Astrocyte (in vitro differentiated cells and primary cell): ENCODE results near the gene FSIP1. TPM values are rescaled to one million over a fixed set of nuclear protein-coding genes. Genes with fewer than 3 reads are reported as not detected.

Experiments used
- DNase-seq: peaks from one replicate; pipeline ENCODE4 v3.0.0-alpha.2; 2010; ENCODE audit warnings: low read depth
- FAIRE-seq: peaks from 2 replicates; lab custom pipeline; 2011; peaks lifted over from hg19 to GRCh38; lab: Jason Lieb, UNC
- H2AFZ ChIP-seq: 2 replicates; pipeline ENCODE4 v1.6.0; 2012; ENCODE audit warnings: low read depth, low read length, inconsistent platforms
- H3K27ac ChIP-seq: 2 replicates; pipeline ENCODE4 v1.5.1; 2011; ENCODE audit warnings: low read depth, low read length, inconsistent platforms
- H3K27me3 ChIP-seq: 2 replicates; pipeline ENCODE4 v1.6.0; 2011; ENCODE audit warnings: low read length, inconsistent platforms; ENCODE audit not compliant: insufficient read depth
- H3K36me3 ChIP-seq: 2 replicates; pipeline ENCODE4 v1.5.1; 2011; ENCODE audit warnings: low read length, inconsistent platforms; ENCODE audit not compliant: insufficient read depth
- H3K4me1 ChIP-seq: 2 replicates; pipeline ENCODE4 v1.5.1; 2011; ENCODE audit warnings: low read length, inconsistent platforms; ENCODE audit not compliant: insufficient read depth
- H3K4me2 ChIP-seq: 2 replicates; pipeline ENCODE4 v1.6.0; 2012; ENCODE audit warnings: low read length, inconsistent platforms
- H3K4me3 ChIP-seq: 2 replicates; pipeline ENCODE4 v1.5.1; 2011; ENCODE audit warnings: low read depth, mild to moderate bottlenecking, low read length, inconsistent platforms; ENCODE audit not compliant: insufficient read depth
- H3K79me2 ChIP-seq: 2 replicates; pipeline ENCODE4 v1.6.0; 2012; ENCODE audit warnings: mild to moderate bottlenecking, low read length, inconsistent platforms; ENCODE audit not compliant: insufficient read depth
- H3K9ac ChIP-seq: 2 replicates; pipeline ENCODE4 v1.6.0; 2012; ENCODE audit warnings: mild to moderate bottlenecking, low read length, inconsistent platforms
- H3K9me3 ChIP-seq: 2 replicates; pipeline ENCODE4 v1.5.1; 2012; ENCODE audit warnings: low read depth, mild to moderate bottlenecking, low read length, inconsistent platforms; ENCODE audit not compliant: insufficient read depth
- H4K20me1 ChIP-seq: 2 replicates; pipeline ENCODE4 v1.6.0; 2012; ENCODE audit warnings: low read length, inconsistent platforms; ENCODE audit not compliant: insufficient read depth
- H3K27ac Mint-ChIP-seq: one replicate; pipeline ENCODE4 v1.8.0; 2021; ENCODE audit warnings: mild to moderate bottlenecking, mixed read lengths; ENCODE audit not compliant: unreplicated experiment
- H3K27me3 Mint-ChIP-seq: one replicate; pipeline ENCODE4 v1.8.0; 2021; ENCODE audit warnings: low read depth, mixed read lengths; ENCODE audit not compliant: unreplicated experiment
- H3K36me3 Mint-ChIP-seq: one replicate; pipeline ENCODE4 v1.8.0; 2021; ENCODE audit warnings: low read depth, mixed read lengths; ENCODE audit not compliant: unreplicated experiment
- H3K4me1 Mint-ChIP-seq: one replicate; pipeline ENCODE4 v1.8.0; 2021; ENCODE audit warnings: low read depth, mixed read lengths; ENCODE audit not compliant: unreplicated experiment
- H3K4me3 Mint-ChIP-seq: one replicate; pipeline ENCODE4 v1.8.0; 2021; ENCODE audit warnings: mild to moderate bottlenecking, moderate library complexity, mixed read lengths; ENCODE audit not compliant: unreplicated experiment
- H3K9me3 Mint-ChIP-seq: one replicate; pipeline ENCODE4 v1.8.0; 2021; ENCODE audit warnings: mild to moderate bottlenecking, mixed read lengths; ENCODE audit not compliant: unreplicated experiment
- EZH2 ChIP-seq: IDR thresholded peaks from 2 replicates; pipeline ENCODE4 v1.6.1; 2012; ENCODE audit warnings: mild to moderate bottlenecking, low read length, inconsistent platforms; ENCODE audit not compliant: insufficient read depth
- total RNA-seq: library from RNA; stranded (reverse); gene quantifications from 2 replicates; pipeline ENCODE4 v1.2.1, GENCODE V29; 2021
- TF ChIP-seq, protein P1 (sequence below): IDR thresholded peaks from 2 replicates; pipeline ENCODE4 v1.5.1; 2011; ENCODE audit warnings: low read depth, mild to moderate bottlenecking, inconsistent platforms, low read length, moderate library complexity; ENCODE audit not compliant: insufficient read depth

The FSIP1 gene
- total RNA-seq, 1 donor from 2014 or later, result 0.77 TPM

DNA sequence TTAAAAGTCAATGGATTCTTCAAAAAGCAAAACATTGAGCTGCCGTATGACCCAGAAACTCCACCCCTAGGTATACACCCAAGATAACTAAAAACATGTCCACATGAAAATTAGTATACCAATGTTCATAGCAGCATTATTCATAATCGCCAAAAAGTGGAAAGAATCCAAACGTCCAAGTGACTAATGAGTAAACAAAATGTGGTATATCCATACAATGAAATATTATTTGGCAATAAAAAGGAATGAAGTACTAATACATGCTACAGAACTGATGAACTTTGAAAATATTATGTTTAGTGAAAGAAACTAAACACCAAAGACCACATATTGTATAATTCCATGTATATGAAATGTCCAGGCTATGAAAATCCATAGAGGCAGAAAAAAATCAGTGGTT, 123.9 kb downstream of the FSIP1 start:
- Histone ChIP-seq H3K27ac (no peak overlapping the region), H3K4me2 (no peak overlapping the region), H3K36me3 (no peaks in the 10 kb centered on the region), H3K4me1 (peaks cover 12% of the 10 kb centered on the region), H3K9ac (no peak overlapping the region), H3K27me3 (no peaks in the 10 kb centered on the region), H2AFZ (no peak overlapping the region), H3K79me2 (no peaks in the 10 kb centered on the region), H3K4me3 (no peak overlapping the region), H4K20me1 (no peaks in the 10 kb centered on the region), H3K9me3 (no peaks in the 10 kb centered on the region)
- Mint-ChIP-seq H3K9me3 (peaks cover 6% of the 10 kb centered on the region), H3K36me3 (no peaks in the 10 kb centered on the region), H3K27ac (no peak overlapping the region), H3K4me3 (no peak overlapping the region), H3K27me3 (no peaks in the 10 kb centered on the region), H3K4me1 (peaks cover 9% of the 10 kb centered on the region)
- TF ChIP-seq, protein P1, sequence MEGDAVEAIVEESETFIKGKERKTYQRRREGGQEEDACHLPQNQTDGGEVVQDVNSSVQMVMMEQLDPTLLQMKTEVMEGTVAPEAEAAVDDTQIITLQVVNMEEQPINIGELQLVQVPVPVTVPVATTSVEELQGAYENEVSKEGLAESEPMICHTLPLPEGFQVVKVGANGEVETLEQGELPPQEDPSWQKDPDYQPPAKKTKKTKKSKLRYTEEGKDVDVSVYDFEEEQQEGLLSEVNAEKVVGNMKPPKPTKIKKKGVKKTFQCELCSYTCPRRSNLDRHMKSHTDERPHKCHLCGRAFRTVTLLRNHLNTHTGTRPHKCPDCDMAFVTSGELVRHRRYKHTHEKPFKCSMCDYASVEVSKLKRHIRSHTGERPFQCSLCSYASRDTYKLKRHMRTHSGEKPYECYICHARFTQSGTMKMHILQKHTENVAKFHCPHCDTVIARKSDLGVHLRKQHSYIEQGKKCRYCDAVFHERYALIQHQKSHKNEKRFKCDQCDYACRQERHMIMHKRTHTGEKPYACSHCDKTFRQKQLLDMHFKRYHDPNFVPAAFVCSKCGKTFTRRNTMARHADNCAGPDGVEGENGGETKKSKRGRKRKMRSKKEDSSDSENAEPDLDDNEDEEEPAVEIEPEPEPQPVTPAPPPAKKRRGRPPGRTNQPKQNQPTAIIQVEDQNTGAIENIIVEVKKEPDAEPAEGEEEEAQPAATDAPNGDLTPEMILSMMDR, result no peak
- no peak for TF ChIP-seq EZH2
- DNase-seq, result no peak
- no peak for FAIRE-seq

DNA sequence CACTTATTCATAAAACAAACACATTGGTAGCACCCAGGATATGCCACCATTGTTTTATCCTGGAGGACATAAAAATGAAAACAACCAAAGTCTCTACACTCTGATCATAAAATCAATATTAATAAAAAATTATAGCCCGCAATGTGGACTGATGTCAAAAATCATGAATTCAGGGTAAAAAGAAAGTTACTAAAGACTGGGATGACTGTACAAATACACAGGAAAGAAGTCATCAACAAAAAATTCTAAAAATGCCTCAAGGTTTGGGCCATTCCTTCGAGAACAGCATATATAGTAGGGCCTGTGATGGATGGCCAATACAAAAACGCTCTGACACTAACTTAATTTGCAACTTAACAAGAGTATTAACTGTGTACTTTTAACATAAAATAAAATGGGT, 125.0 kb downstream of the FSIP1 start:
- DNase-seq (peak; percentile 84), FAIRE-seq (peak; percentile 58)
- peak overlapping the region; percentile 37 for H3K27ac Mint-ChIP-seq
- peaks cover 6% of the 10 kb centered on the region for H3K9me3 Mint-ChIP-seq
- Histone ChIP-seq H3K79me2 (no peaks in the 10 kb centered on the region), H3K4me1 (peaks cover 12% of the 10 kb centered on the region), H3K9ac (no peak overlapping the region), H3K27me3 (no peaks in the 10 kb centered on the region), H3K4me3 (no peak overlapping the region), H3K4me2 (peak overlapping the region; percentile 44), H4K20me1 (no peaks in the 10 kb centered on the region), H3K36me3 (no peaks in the 10 kb centered on the region), H3K9me3 (no peaks in the 10 kb centered on the region), H2AFZ (no peak overlapping the region), H3K27ac (peak overlapping the region; percentile 39)
- peaks cover 7% of the 10 kb centered on the region for H3K4me1 Mint-ChIP-seq
- H3K4me3 Mint-ChIP-seq, result no peak overlapping the region
- H3K27me3 Mint-ChIP-seq, result no peaks in the 10 kb centered on the region
- TF ChIP-seq, protein P1, result no peak
- TF ChIP-seq EZH2, result no peak
- H3K36me3 Mint-ChIP-seq, result no peaks in the 10 kb centered on the region

DNA sequence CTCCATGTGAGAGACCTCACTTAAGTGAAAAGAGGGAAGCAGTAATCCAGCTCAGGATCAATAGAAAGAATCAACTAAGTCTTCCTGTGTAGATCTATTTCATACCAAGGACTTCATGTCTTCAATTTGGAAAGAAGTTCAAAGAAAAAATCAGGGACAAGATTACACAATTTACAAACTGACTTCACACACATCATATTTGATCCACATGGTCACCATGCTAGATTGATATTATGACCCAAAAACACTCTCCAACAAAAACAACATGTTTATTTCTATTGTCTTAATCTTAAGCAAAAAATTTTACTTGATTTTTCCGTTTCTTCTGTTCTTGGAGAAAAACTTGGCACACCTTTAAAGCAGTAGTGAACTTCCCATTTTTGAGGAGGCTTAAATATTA, 125.5 kb downstream of the FSIP1 start:
- Mint-ChIP-seq H3K9me3 (peaks cover 6% of the 10 kb centered on the region), H3K36me3 (no peaks in the 10 kb centered on the region), H3K27me3 (no peaks in the 10 kb centered on the region), H3K4me3 (no peak overlapping the region), H3K4me1 (peaks cover 8% of the 10 kb centered on the region), H3K27ac (peak overlapping the region; percentile 37)
- H3K27ac ChIP-seq, result peak overlapping the region; percentile 39
- no peaks in the 10 kb centered on the region for H3K9me3 ChIP-seq
- TF ChIP-seq, protein P1, result no peak
- TF ChIP-seq EZH2, result no peak
- no peaks in the 10 kb centered on the region for H3K79me2 ChIP-seq
- peak overlapping the region; percentile 33 for H2AFZ ChIP-seq
- H3K4me3 ChIP-seq, result no peak overlapping the region
- H3K27me3 ChIP-seq, result no peaks in the 10 kb centered on the region
- H3K4me2 ChIP-seq, result peak overlapping the region; percentile 44
- DNase-seq, result no peak
- no peaks in the 10 kb centered on the region for H4K20me1 ChIP-seq
- H3K4me1 ChIP-seq, result peaks cover 12% of the 10 kb centered on the region
- no peak overlapping the region for H3K9ac ChIP-seq
- H3K36me3 ChIP-seq, result no peaks in the 10 kb centered on the region
- FAIRE-seq, result no peak
